WTC11 (cell line): ENCODE results near the gene CLMN.

Experiments used
- EMX1 ChIP-seq: fragments of 250-450 bp; sonication (Bioruptor Pico); IDR thresholded peaks from 2 replicates; pipeline ENCODE4 v1.8.0; 2021; ENCODE audit warnings: mild to moderate bottlenecking
- ESRRA ChIP-seq: sonication (generic); formaldehyde crosslinking; IDR thresholded peaks from 2 replicates; pipeline ENCODE4 v1.8.1; 2022; ENCODE audit warnings: mild to moderate bottlenecking, missing genetic modification reagents, borderline replicate concordance
- MXD4 ChIP-seq: fragments of 250-450 bp; sonication (Bioruptor Pico); IDR thresholded peaks from 2 replicates; pipeline ENCODE4 v1.8.0; 2021; ENCODE audit warnings: mild to moderate bottlenecking, moderate library complexity, borderline replicate concordance
- NR3C1 ChIP-seq: sonication (generic); formaldehyde crosslinking; conservative IDR thresholded peaks from 2 replicates; pipeline ENCODE4 v1.8.1; 2023; ENCODE audit warnings: low read depth, mild to moderate bottlenecking, missing genetic modification reagents
- TEAD4 ChIP-seq: sonication (generic); formaldehyde crosslinking; IDR thresholded peaks from 2 replicates; pipeline ENCODE4 v1.8.0; 2022; ENCODE audit warnings: mild to moderate bottlenecking, missing genetic modification reagents
- ZNF416 ChIP-seq: fragments of 250-450 bp; sonication (Bioruptor Pico); IDR thresholded peaks from 2 replicates; pipeline ENCODE4 v1.9.0; 2021; ENCODE audit warnings: mild to moderate bottlenecking, inconsistent platforms
- TF ChIP-seq, protein P1 (sequence below): sonication (generic); formaldehyde crosslinking; IDR thresholded peaks from 2 replicates; pipeline ENCODE4 v1.8.0; 2022; ENCODE audit warnings: mild to moderate bottlenecking, missing genetic modification reagents
- TF ChIP-seq, protein P2 (sequence below): fragments of 200-600 bp; IDR thresholded peaks from 2 replicates; pipeline ENCODE4 v1.8.0; 2022; ENCODE audit warnings: antibody characterized with exemption
- TF ChIP-seq, protein P3 (sequence below): sonication (generic); formaldehyde crosslinking; IDR thresholded peaks from 2 replicates; pipeline ENCODE4 v1.8.1; 2023; ENCODE audit warnings: mild to moderate bottlenecking, missing genetic modification reagents, moderate library complexity
- TF ChIP-seq, protein P4 (sequence below): sonication (generic); formaldehyde crosslinking; IDR thresholded peaks from 2 replicates; pipeline ENCODE4 v1.8.1; 2023; ENCODE audit warnings: mild to moderate bottlenecking, missing genetic modification reagents, borderline replicate concordance
- TF ChIP-seq, protein P5 (sequence below): sonication (generic); formaldehyde crosslinking; IDR thresholded peaks from 2 replicates; pipeline ENCODE4 v1.8.0; 2023; ENCODE audit warnings: mild to moderate bottlenecking, missing genetic modification reagents
- TF ChIP-seq, protein P6 (sequence below): fragments of 250-450 bp; sonication (Bioruptor Pico); IDR thresholded peaks from 2 replicates; pipeline ENCODE4 v1.9.0; 2021; ENCODE audit warnings: mild to moderate bottlenecking
- TF ChIP-seq, protein P7 (sequence below): sonication (generic); formaldehyde crosslinking; IDR thresholded peaks from 2 replicates; pipeline ENCODE4 v1.8.0; 2022; ENCODE audit warnings: mild to moderate bottlenecking, missing genetic modification reagents
- TF ChIP-seq, protein P8 (sequence below): sonication (generic); formaldehyde crosslinking; IDR thresholded peaks from 2 replicates; pipeline ENCODE4 v1.8.1; 2022; ENCODE audit warnings: mild to moderate bottlenecking, moderate library complexity, missing genetic modification reagents

DNA sequence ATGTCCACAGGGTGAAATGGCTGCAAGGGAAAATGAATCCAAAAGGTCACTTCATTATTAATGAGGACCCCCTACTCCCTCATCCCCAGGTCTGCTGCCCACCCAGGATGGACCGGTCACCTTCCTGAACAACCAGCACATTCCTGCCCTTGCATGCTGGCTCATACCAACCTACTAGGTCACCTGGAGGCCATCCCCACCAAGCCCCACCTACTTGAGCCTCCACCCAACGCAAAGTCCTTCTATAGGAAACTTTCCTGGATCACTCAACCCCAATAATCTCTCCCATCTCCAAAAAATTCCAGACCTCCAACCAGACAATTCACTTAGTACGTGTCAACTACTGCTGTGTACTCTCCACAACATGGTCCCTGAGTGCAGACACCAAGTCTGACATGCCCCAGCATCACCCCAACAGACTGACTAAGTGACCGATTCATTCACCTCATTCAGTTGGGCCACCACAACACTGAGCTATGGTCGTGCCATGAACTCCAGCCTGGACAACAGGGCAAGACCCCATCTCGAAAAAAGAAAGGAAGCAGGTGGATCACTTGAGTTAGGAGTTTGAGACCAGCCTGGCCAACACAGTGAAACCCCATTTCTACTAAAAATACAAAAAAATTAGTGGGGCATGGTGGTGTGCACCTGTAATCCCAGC lies 18.1 kb downstream of the CLMN start:
- TF ChIP-seq, protein P1, sequence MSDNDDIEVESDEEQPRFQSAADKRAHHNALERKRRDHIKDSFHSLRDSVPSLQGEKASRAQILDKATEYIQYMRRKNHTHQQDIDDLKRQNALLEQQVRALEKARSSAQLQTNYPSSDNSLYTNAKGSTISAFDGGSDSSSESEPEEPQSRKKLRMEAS (CRISPR knock-in tag) = no peak
- TF ChIP-seq, protein P2, sequence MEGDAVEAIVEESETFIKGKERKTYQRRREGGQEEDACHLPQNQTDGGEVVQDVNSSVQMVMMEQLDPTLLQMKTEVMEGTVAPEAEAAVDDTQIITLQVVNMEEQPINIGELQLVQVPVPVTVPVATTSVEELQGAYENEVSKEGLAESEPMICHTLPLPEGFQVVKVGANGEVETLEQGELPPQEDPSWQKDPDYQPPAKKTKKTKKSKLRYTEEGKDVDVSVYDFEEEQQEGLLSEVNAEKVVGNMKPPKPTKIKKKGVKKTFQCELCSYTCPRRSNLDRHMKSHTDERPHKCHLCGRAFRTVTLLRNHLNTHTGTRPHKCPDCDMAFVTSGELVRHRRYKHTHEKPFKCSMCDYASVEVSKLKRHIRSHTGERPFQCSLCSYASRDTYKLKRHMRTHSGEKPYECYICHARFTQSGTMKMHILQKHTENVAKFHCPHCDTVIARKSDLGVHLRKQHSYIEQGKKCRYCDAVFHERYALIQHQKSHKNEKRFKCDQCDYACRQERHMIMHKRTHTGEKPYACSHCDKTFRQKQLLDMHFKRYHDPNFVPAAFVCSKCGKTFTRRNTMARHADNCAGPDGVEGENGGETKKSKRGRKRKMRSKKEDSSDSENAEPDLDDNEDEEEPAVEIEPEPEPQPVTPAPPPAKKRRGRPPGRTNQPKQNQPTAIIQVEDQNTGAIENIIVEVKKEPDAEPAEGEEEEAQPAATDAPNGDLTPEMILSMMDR = no peak
- TF ChIP-seq MXD4 (CRISPR knock-in tag) (no peak), ESRRA (CRISPR knock-in tag) (no peak), NR3C1 (CRISPR knock-in tag) (no peak), EMX1 (no peak), TEAD4 (CRISPR knock-in tag) (no peak), ZNF416 (no peak)
- TF ChIP-seq, protein P3, sequence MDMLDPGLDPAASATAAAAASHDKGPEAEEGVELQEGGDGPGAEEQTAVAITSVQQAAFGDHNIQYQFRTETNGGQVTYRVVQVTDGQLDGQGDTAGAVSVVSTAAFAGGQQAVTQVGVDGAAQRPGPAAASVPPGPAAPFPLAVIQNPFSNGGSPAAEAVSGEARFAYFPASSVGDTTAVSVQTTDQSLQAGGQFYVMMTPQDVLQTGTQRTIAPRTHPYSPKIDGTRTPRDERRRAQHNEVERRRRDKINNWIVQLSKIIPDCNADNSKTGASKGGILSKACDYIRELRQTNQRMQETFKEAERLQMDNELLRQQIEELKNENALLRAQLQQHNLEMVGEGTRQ = no peak
- TF ChIP-seq, protein P4, sequence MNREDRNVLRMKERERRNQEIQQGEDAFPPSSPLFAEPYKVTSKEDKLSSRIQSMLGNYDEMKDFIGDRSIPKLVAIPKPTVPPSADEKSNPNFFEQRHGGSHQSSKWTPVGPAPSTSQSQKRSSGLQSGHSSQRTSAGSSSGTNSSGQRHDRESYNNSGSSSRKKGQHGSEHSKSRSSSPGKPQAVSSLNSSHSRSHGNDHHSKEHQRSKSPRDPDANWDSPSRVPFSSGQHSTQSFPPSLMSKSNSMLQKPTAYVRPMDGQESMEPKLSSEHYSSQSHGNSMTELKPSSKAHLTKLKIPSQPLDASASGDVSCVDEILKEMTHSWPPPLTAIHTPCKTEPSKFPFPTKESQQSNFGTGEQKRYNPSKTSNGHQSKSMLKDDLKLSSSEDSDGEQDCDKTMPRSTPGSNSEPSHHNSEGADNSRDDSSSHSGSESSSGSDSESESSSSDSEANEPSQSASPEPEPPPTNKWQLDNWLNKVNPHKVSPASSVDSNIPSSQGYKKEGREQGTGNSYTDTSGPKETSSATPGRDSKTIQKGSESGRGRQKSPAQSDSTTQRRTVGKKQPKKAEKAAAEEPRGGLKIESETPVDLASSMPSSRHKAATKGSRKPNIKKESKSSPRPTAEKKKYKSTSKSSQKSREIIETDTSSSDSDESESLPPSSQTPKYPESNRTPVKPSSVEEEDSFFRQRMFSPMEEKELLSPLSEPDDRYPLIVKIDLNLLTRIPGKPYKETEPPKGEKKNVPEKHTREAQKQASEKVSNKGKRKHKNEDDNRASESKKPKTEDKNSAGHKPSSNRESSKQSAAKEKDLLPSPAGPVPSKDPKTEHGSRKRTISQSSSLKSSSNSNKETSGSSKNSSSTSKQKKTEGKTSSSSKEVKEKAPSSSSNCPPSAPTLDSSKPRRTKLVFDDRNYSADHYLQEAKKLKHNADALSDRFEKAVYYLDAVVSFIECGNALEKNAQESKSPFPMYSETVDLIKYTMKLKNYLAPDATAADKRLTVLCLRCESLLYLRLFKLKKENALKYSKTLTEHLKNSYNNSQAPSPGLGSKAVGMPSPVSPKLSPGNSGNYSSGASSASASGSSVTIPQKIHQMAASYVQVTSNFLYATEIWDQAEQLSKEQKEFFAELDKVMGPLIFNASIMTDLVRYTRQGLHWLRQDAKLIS (CRISPR knock-in tag) = no peak
- TF ChIP-seq, protein P5, sequence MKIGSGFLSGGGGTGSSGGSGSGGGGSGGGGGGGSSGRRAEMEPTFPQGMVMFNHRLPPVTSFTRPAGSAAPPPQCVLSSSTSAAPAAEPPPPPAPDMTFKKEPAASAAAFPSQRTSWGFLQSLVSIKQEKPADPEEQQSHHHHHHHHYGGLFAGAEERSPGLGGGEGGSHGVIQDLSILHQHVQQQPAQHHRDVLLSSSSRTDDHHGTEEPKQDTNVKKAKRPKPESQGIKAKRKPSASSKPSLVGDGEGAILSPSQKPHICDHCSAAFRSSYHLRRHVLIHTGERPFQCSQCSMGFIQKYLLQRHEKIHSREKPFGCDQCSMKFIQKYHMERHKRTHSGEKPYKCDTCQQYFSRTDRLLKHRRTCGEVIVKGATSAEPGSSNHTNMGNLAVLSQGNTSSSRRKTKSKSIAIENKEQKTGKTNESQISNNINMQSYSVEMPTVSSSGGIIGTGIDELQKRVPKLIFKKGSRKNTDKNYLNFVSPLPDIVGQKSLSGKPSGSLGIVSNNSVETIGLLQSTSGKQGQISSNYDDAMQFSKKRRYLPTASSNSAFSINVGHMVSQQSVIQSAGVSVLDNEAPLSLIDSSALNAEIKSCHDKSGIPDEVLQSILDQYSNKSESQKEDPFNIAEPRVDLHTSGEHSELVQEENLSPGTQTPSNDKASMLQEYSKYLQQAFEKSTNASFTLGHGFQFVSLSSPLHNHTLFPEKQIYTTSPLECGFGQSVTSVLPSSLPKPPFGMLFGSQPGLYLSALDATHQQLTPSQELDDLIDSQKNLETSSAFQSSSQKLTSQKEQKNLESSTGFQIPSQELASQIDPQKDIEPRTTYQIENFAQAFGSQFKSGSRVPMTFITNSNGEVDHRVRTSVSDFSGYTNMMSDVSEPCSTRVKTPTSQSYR (CRISPR knock-in tag) = no peak
- TF ChIP-seq, protein P6, sequence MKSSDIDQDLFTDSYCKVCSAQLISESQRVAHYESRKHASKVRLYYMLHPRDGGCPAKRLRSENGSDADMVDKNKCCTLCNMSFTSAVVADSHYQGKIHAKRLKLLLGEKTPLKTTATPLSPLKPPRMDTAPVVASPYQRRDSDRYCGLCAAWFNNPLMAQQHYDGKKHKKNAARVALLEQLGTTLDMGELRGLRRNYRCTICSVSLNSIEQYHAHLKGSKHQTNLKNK (CRISPR knock-in tag) = no peak
- TF ChIP-seq, protein P7, sequence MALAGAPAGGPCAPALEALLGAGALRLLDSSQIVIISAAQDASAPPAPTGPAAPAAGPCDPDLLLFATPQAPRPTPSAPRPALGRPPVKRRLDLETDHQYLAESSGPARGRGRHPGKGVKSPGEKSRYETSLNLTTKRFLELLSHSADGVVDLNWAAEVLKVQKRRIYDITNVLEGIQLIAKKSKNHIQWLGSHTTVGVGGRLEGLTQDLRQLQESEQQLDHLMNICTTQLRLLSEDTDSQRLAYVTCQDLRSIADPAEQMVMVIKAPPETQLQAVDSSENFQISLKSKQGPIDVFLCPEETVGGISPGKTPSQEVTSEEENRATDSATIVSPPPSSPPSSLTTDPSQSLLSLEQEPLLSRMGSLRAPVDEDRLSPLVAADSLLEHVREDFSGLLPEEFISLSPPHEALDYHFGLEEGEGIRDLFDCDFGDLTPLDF = no peak
- TF ChIP-seq, protein P8, sequence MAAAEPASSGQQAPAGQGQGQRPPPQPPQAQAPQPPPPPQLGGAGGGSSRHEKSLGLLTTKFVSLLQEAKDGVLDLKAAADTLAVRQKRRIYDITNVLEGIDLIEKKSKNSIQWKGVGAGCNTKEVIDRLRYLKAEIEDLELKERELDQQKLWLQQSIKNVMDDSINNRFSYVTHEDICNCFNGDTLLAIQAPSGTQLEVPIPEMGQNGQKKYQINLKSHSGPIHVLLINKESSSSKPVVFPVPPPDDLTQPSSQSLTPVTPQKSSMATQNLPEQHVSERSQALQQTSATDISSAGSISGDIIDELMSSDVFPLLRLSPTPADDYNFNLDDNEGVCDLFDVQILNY (CRISPR knock-in tag) = no peak
